Measurements from ENCODE around the gene APBB1. TPM values are rescaled to one million over a fixed set of nuclear protein-coding genes. Genes with fewer than 3 reads are reported as not detected.
A peak's percentile ranks its signal among the peaks of the same experiment; 100 is the strongest.

The APBB1 gene
- polyA plus RNA-seq, 1 donor, result 27.6 TPM

DNA sequence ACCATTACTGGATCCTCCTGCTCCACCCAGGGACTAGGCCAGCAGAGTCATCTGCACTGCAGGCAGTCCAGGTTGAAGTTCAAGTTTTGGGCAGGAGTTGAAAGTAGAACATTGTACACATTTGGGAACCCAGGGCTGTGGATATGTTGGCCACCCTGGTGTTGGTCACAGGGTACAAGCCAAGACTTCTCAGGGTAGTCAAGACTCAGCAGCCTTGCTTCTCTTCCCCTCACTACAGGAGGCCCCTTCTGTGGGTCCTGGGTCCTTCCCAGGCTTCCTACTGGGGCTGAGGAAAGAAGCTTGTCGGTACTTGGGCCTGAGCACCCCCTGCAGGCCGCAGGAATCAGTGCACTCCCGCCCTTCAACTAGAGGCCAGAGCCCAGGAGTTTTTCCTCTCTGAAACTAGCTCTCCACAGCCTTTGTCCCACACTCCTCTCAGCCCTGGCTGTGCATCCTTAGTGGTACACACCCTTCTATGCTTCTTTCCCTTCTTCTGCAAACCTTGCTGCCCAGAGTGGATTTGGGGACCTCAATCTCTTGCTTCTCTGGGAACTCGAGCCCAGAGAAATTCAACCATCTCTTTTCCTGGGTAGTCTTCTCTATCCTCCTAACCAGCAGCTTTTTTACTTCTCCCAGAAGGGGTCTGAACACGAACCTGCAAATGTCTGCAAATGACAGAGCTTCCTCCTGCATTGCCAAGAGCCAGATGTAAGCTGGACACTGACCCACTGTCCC is 24.5 kb upstream of the APBB1 start:
- H3K4me3 ChIP-seq (ENCODE audit: low read length), result no peak overlapping the region
- WGBS (ENCODE audit: insufficient coverage, low lambda C conversion rate), result no CpG with 5 or more reads among the region's 5 CpGs
- H3K36me3 ChIP-seq (ENCODE audit: control insufficient read depth, insufficient read depth, low read length), result peaks cover 6% of the 10 kb centered on the region
- DNase-seq, result peak; percentile 46 to 49
- H3K4me1 ChIP-seq (ENCODE audit: control insufficient read depth, insufficient read depth, low read length), result peaks cover 28% of the 10 kb centered on the region
- no peaks in the 10 kb centered on the region for H3K27me3 ChIP-seq (ENCODE audit: control insufficient read depth, insufficient read depth, low read length)
- no peak overlapping the region for H3K27ac ChIP-seq (ENCODE audit: low read length)
- no peaks in the 10 kb centered on the region for H3K9me3 ChIP-seq (ENCODE audit: control insufficient read depth, low read depth, low read length)

DNA sequence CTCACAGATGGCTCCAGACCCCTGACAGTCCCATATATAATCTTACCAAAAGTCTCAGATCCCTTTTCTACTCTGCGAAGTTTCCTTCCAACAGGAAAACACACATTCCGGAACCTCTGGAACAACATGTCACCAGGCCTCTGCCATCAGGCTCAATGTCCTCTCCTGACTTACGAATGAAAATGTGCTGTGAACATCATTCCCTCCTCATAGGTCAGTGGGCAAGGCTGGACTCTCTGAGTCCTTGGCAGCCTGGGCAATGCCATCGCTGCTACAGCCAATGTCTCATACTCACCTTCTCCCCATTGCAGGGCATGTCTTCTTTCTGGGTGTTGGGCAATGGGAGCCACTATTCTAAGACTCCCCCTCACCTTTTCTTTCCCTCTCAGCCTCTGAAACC is 23.5 kb upstream of the APBB1 start:
- H3K27ac ChIP-seq (ENCODE audit: low read length), result no peak overlapping the region
- no peak overlapping the region for H3K4me3 ChIP-seq (ENCODE audit: low read length)
- WGBS (ENCODE audit: insufficient coverage, low lambda C conversion rate), result no CpG with 5 or more reads among the region's 4 CpGs
- peaks cover 28% of the 10 kb centered on the region for H3K4me1 ChIP-seq (ENCODE audit: control insufficient read depth, insufficient read depth, low read length)
- H3K27me3 ChIP-seq (ENCODE audit: control insufficient read depth, insufficient read depth, low read length), result no peaks in the 10 kb centered on the region
- H3K9me3 ChIP-seq (ENCODE audit: control insufficient read depth, low read depth, low read length), result no peaks in the 10 kb centered on the region
- DNase-seq, result no peak
- no peaks in the 10 kb centered on the region for H3K36me3 ChIP-seq (ENCODE audit: control insufficient read depth, insufficient read depth, low read length)

DNA sequence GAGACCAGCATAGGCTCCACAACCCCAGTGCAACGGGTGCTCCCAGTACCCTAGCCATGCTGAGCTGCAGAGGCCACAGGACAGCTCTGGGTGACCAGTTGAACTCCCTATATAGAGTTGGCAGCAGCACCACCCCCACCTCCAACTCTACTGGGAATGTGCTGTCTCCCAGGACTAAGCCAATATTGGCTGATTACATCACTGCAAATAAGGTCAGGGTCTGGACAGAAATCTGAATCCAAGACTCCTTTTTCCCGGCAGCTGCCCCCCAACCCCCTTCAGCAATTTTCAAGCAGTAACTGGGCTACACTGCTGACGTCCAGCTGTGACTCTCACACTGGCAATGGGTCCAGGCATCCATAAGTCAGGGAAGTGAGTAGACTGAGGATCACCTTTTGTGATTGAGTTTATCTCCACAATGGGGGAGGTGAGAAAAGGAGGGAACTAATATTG is 22.0 kb upstream of the APBB1 start, which contains the start of gene HPX:
Gene HPX, minus strand, starts transcription at position 82 of the 453 bp plus-strand sequence. Its CDS starts 24 bp downstream, at position 58.
- Histone ChIP-seq H3K27me3 (ENCODE audit: control insufficient read depth, insufficient read depth, low read length) (no peaks in the 10 kb centered on the region), H3K4me1 (ENCODE audit: control insufficient read depth, insufficient read depth, low read length) (peaks cover 28% of the 10 kb centered on the region), H3K9me3 (ENCODE audit: control insufficient read depth, low read depth, low read length) (no peaks in the 10 kb centered on the region), H3K4me3 (ENCODE audit: low read length) (no peak within 1 kb of the TSS), H3K27ac (ENCODE audit: low read length) (no peak within 1 kb of the TSS), H3K36me3 (ENCODE audit: control insufficient read depth, insufficient read depth, low read length) (no peaks in the 10 kb centered on the region)
- no peak for DNase-seq
- WGBS (ENCODE audit: insufficient coverage, low lambda C conversion rate), result no CpG with 5 or more reads among the region's 3 CpGs

DNA sequence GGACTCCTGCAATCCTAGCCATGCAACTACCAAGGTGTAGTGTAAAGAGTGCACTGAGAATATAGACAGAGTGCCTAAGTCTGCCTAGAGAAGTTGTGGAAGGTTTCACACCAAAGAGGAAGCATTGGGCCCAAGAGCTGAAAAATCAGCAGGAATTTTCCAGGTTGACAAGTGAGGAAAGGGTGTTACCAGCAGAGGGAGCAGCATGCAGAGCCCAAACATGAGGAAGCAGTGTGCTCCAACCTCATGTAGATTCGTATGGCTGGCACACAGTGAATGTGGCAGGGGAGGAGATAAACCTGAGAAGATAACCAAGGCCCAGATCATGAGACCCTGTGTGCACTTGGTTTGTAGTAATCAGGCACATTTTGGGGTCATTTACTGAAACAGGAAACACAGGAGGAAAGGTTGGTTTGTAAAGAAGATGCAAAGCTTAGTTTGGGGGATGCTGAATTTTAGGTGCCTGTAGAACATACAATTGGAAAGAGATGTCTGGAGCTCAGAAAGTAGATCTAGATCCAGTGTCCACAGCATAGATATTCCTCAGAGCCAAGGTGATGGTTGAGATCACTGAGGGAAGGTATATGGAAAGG is 20.2 kb upstream of the APBB1 start:
- WGBS (ENCODE audit: insufficient coverage, low lambda C conversion rate), result no CpG with 5 or more reads among the region's 1 CpG
- H3K4me3 ChIP-seq (ENCODE audit: low read length), result no peak overlapping the region
- H3K9me3 ChIP-seq (ENCODE audit: control insufficient read depth, low read depth, low read length), result no peaks in the 10 kb centered on the region
- peaks cover 28% of the 10 kb centered on the region for H3K4me1 ChIP-seq (ENCODE audit: control insufficient read depth, insufficient read depth, low read length)
- peak; percentile 52 to 65 for DNase-seq
- no peaks in the 10 kb centered on the region for H3K27me3 ChIP-seq (ENCODE audit: control insufficient read depth, insufficient read depth, low read length)
- H3K27ac ChIP-seq (ENCODE audit: low read length), result no peak overlapping the region
- H3K36me3 ChIP-seq (ENCODE audit: control insufficient read depth, insufficient read depth, low read length), result no peaks in the 10 kb centered on the region

DNA sequence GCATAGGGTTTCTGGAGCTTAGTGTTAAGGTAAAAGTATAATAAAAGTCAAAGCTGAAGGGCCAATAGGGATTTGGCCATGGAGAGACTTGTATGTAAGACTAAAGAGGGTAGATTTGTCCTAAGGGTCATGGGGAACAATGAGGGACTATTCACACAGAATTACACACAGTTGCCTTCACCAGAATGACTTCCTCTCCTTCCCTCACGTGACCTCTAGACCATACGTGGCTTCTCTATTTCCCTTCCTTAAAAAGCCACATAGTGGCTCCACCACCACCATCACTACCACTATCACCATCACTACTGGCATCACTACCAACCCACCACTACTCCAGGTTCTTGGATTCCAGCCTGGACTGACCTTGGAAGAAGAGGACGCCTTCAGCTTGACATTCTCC is 19.1 kb upstream of the APBB1 start:
- DNase-seq, result no peak
- no peak overlapping the region for H3K4me3 ChIP-seq (ENCODE audit: low read length)
- H3K27me3 ChIP-seq (ENCODE audit: control insufficient read depth, insufficient read depth, low read length), result no peaks in the 10 kb centered on the region
- no peaks in the 10 kb centered on the region for H3K9me3 ChIP-seq (ENCODE audit: control insufficient read depth, low read depth, low read length)
- H3K27ac ChIP-seq (ENCODE audit: low read length), result no peak overlapping the region
- WGBS (ENCODE audit: insufficient coverage, low lambda C conversion rate), result no CpG with 5 or more reads among the region's 3 CpGs
- no peaks in the 10 kb centered on the region for H3K36me3 ChIP-seq (ENCODE audit: control insufficient read depth, insufficient read depth, low read length)
- H3K4me1 ChIP-seq (ENCODE audit: control insufficient read depth, insufficient read depth, low read length), result peaks cover 24% of the 10 kb centered on the region

GRCh38 chr11:6437423-6437822 is 18.5 kb upstream of the APBB1 start:
- WGBS (ENCODE audit: insufficient coverage, low lambda C conversion rate), result 95% methylated on average over 4 of the region's 12 CpGs
- no peaks in the 10 kb centered on the region for H3K36me3 ChIP-seq (ENCODE audit: control insufficient read depth, insufficient read depth, low read length)
- H3K4me3 ChIP-seq (ENCODE audit: low read length), result no peak overlapping the region
- no peaks in the 10 kb centered on the region for H3K9me3 ChIP-seq (ENCODE audit: control insufficient read depth, low read depth, low read length)
- no peak overlapping the region for H3K27ac ChIP-seq (ENCODE audit: low read length)
- no peak for DNase-seq
- H3K27me3 ChIP-seq (ENCODE audit: control insufficient read depth, insufficient read depth, low read length), result no peaks in the 10 kb centered on the region
- H3K4me1 ChIP-seq (ENCODE audit: control insufficient read depth, insufficient read depth, low read length), result peaks cover 24% of the 10 kb centered on the region

DNA sequence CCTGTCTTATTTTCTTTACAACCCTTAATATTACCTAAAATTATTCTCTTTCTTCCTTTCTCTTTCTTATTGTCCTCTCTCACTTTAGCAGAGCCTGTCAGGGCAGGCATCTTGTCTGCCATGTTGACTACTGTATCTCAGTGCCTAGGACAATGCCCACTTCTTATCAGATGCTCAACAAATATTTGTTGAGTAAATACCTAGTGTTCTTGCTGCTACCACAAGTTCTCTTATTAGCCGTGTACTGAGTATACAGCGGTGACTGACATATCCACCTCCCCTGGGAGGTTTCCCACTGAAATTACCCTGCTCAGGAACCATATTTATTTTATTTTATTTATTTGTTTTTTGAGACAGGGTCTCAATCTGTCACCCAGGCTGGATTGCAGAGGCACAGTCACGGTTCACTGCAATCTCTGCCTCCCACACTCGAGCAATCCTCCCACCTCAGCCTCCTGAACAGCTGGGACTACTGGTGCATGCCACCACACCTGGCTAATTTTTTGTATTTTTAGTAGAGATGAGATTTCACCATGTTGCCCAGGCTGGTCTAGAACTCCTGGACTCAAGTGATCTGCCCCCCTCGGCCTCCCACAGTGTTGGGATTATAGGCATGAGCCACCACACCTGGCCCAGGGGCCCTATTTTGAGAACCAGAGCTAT is 15.2 kb upstream of the APBB1 start:
- Histone ChIP-seq H3K27me3 (ENCODE audit: control insufficient read depth, insufficient read depth, low read length) (no peaks in the 10 kb centered on the region), H3K36me3 (ENCODE audit: control insufficient read depth, insufficient read depth, low read length) (no peaks in the 10 kb centered on the region), H3K4me3 (ENCODE audit: low read length) (no peak overlapping the region), H3K27ac (ENCODE audit: low read length) (no peak overlapping the region), H3K9me3 (ENCODE audit: control insufficient read depth, low read depth, low read length) (no peaks in the 10 kb centered on the region), H3K4me1 (ENCODE audit: control insufficient read depth, insufficient read depth, low read length) (peaks cover 1% of the 10 kb centered on the region)
- no CpG with 5 or more reads among the region's 5 CpGs for WGBS (ENCODE audit: insufficient coverage, low lambda C conversion rate)
- no peak for DNase-seq

DNA sequence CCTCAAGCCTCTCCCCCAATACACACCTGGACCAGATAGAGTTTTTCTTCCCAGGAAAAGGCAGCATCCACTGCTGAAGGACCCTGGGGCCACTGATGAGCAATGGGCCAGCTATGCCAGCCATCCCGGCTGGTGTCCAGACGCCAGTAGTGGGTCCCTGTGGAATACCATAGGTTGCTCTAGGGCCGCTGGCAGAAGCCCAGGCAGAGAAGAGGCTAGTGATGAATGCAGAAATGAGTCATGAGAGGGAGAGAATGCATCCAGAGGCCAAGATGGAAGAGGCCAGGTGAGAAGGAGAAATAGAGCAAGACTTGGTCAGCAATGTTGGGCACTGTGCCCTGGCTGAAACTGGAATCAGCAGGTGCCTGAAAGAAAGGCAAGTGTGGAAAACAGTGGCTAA is 13.0 kb upstream of the APBB1 start:
- Histone ChIP-seq H3K27ac (ENCODE audit: low read length) (no peak overlapping the region), H3K36me3 (ENCODE audit: control insufficient read depth, insufficient read depth, low read length) (no peaks in the 10 kb centered on the region), H3K27me3 (ENCODE audit: control insufficient read depth, insufficient read depth, low read length) (peaks cover 2% of the 10 kb centered on the region), H3K4me3 (ENCODE audit: low read length) (no peak overlapping the region), H3K4me1 (ENCODE audit: control insufficient read depth, insufficient read depth, low read length) (no peaks in the 10 kb centered on the region), H3K9me3 (ENCODE audit: control insufficient read depth, low read depth, low read length) (no peaks in the 10 kb centered on the region)
- DNase-seq, result no peak
- WGBS (ENCODE audit: insufficient coverage, low lambda C conversion rate), result 80% methylated on average over 1 of the region's 3 CpGs

GRCh38 chr11:6427516-6427915 is 8.6 kb upstream of the APBB1 start:
- peaks cover 9% of the 10 kb centered on the region for H3K27me3 ChIP-seq (ENCODE audit: control insufficient read depth, insufficient read depth, low read length)
- no peaks in the 10 kb centered on the region for H3K9me3 ChIP-seq (ENCODE audit: control insufficient read depth, low read depth, low read length)
- no peaks in the 10 kb centered on the region for H3K4me1 ChIP-seq (ENCODE audit: control insufficient read depth, insufficient read depth, low read length)
- H3K36me3 ChIP-seq (ENCODE audit: control insufficient read depth, insufficient read depth, low read length), result no peaks in the 10 kb centered on the region
- no peak overlapping the region for H3K4me3 ChIP-seq (ENCODE audit: low read length)
- DNase-seq, result no peak
- H3K27ac ChIP-seq (ENCODE audit: low read length), result no peak overlapping the region

GRCh38 chr11:6420677-6421076 is 1.8 kb upstream of the APBB1 start:
- Histone ChIP-seq H3K4me1 (ENCODE audit: control insufficient read depth, insufficient read depth, low read length) (peaks cover 10% of the 10 kb centered on the region), H3K4me3 (ENCODE audit: low read length) (no peak overlapping the region), H3K27ac (ENCODE audit: low read length) (no peak overlapping the region), H3K27me3 (ENCODE audit: control insufficient read depth, insufficient read depth, low read length) (peaks cover 6% of the 10 kb centered on the region), H3K36me3 (ENCODE audit: control insufficient read depth, insufficient read depth, low read length) (no peaks in the 10 kb centered on the region), H3K9me3 (ENCODE audit: control insufficient read depth, low read depth, low read length) (no peaks in the 10 kb centered on the region)
- WGBS (ENCODE audit: insufficient coverage, low lambda C conversion rate), result 83% methylated on average over 1 of the region's 3 CpGs
- DNase-seq, result no peak
